HCT116 (cell line): ENCODE measurements around the gene IFT122. TPM values are rescaled to one million over a fixed set of nuclear protein-coding genes. Genes with fewer than 3 reads are reported as not detected.

Experiments
- ATAC-seq: fragments of 200-7000 bp; cut with Tn5 transposase; 2 replicates; pipeline ENCODE4 v1.9.1; 2020; ENCODE audit warnings: mild to moderate bottlenecking, moderate library complexity
- BruUV-seq: library from RNA; stranded (reverse); fragments of 400-500 nt; replicated peaks from 2 replicates; lab custom pipeline; 2021; lab: Mats Ljungman, UMichigan
- CTCF ChIA-PET: fragments of 300-600 bp; sonication (Branson Sonifier 250); formaldehyde crosslinking; loops from one replicate; lab custom pipeline; 2021; ENCODE audit warnings: antibody characterized with exemption; lab: Charles Lee
- POLR2A ChIA-PET: fragments of 300-600, 350-600 bp; sonication (Branson Sonifier 250); formaldehyde crosslinking; loops from one replicate; lab custom pipeline; 2021; ENCODE audit warnings: antibody characterized with exemption; lab: Charles Lee
- RAD21 ChIA-PET, 2 experiments: fragments of 300-600 bp; sonication (Branson Sonifier 250); formaldehyde crosslinking; loops; one replicate each; lab custom pipeline; 2023; ENCODE audit warnings: low total read pairs in 2 of 2; ENCODE audit not compliant: uncharacterized antibody in 2 of 2, unreplicated experiment in 2 of 2, low non-redundant PET in 1 of 2; lab: Charles Lee
- DNase-seq: peaks from one replicate; pipeline ENCODE4 v3.0.0-alpha.2; 2010; ENCODE audit warnings: low read depth, low spot score
- H2AFZ ChIP-seq: fragments of 200-600 bp; shearing (Covaris generic), sonication (generic); 2 replicates; pipeline ENCODE4 v1.6.1; 2017; ENCODE audit warnings: low read depth, mixed run types, mixed read lengths, antibody characterized with exemption, low read length; ENCODE audit not compliant: poor library complexity, severe bottlenecking
- H3K27ac ChIP-seq: 2 replicates; pipeline ENCODE4 v1.5.1; 2012; ENCODE audit warnings: low read depth, low read length
- H3K27me3 ChIP-seq: fragments of 200-600 bp; sonication (generic); 2 replicates; pipeline ENCODE4 v1.6.1; 2016; ENCODE audit warnings: mixed run types, low read length, mixed read lengths; ENCODE audit not compliant: insufficient read depth
- H3K36me3 ChIP-seq, 2 experiments: fragments of 200-500 bp in 1 of 2; fragments of 200-600 bp in 1 of 2; sonication (Bioruptor generic) in 1 of 2; sonication (generic) in 1 of 2; 2 replicates each; pipeline versions ENCODE4 v1.5.1 to v1.6.1; 2014 to 2016; ENCODE audit warnings: low read length in 2 of 2, inconsistent platforms in 1 of 2, mixed read lengths in 1 of 2, mixed run types in 1 of 2; ENCODE audit not compliant: insufficient read depth in 2 of 2, control insufficient read depth in 1 of 2
- H3K4me1 ChIP-seq, 2 experiments: fragments of 200-600 bp in 1 of 2; sonication (generic) in 1 of 2; 2 replicates each; pipeline versions ENCODE4 v1.5.1 to v1.6.1; 2012 to 2017; ENCODE audit warnings: low read length in 2 of 2, inconsistent platforms in 1 of 2, mild to moderate bottlenecking in 1 of 2, mixed read lengths in 1 of 2, mixed run types in 1 of 2, moderate library complexity in 1 of 2; ENCODE audit not compliant: insufficient read depth in 2 of 2, control insufficient read depth in 1 of 2
- H3K4me2 ChIP-seq: fragments of 200-600 bp; sonication (generic); 2 replicates; pipeline ENCODE4 v1.6.1; 2017; ENCODE audit warnings: mixed run types, low read length, mixed read lengths
- H3K4me3 ChIP-seq, 2 experiments: fragments of 200-600 bp in 1 of 2; sonication (generic) in 1 of 2; replicated peaks in 1 of 2; 2 replicates each; pipeline ENCODE4 v1.5.1; 2011 to 2016; ENCODE audit warnings: low read length in 2 of 2, control low read depth in 1 of 2, low read depth in 1 of 2, mild to moderate bottlenecking in 1 of 2, mixed read lengths in 1 of 2, mixed run types in 1 of 2
- H3K79me2 ChIP-seq: fragments of 200-600 bp; sonication (generic); 2 replicates; pipeline ENCODE4 v1.6.1; 2017; ENCODE audit warnings: mild to moderate bottlenecking, mixed run types, low read length, moderate library complexity, mixed read lengths; ENCODE audit not compliant: insufficient read depth
- H3K9ac ChIP-seq: fragments of 200-600 bp; sonication (generic); 2 replicates; pipeline ENCODE4 v1.6.1; 2016; ENCODE audit warnings: low read length, mixed read lengths
- H3K9me2 ChIP-seq: fragments of 200-600 bp; sonication (generic), shearing (Covaris generic); 2 replicates; pipeline ENCODE4 v1.6.1; 2017; ENCODE audit warnings: mixed run types, mild to moderate bottlenecking, moderate library complexity; ENCODE audit not compliant: insufficient read depth
- H3K9me3 ChIP-seq, 2 experiments: fragments of 200-500 bp in 1 of 2; fragments of 200-600 bp in 1 of 2; sonication (Bioruptor generic) in 1 of 2; sonication (generic) in 1 of 2; 2 replicates each; pipeline ENCODE4 v1.6.1; 2014 to 2017; ENCODE audit warnings: low read length in 2 of 2, mixed read lengths in 2 of 2, inconsistent platforms in 1 of 2, low read depth in 1 of 2, mild to moderate bottlenecking in 1 of 2, mixed run types in 1 of 2, moderate library complexity in 1 of 2; ENCODE audit not compliant: control insufficient read depth in 1 of 2, insufficient read depth in 1 of 2
- H4K20me1 ChIP-seq: fragments of 200-600 bp; sonication (generic), shearing (Covaris generic); 2 replicates; pipeline ENCODE4 v1.6.1; 2017; ENCODE audit warnings: mixed run types, mild to moderate bottlenecking, moderate library complexity; ENCODE audit not compliant: insufficient read depth
- ATF3 ChIP-seq: IDR thresholded peaks from 2 replicates; pipeline ENCODE4 v1.6.1; 2012
- CEBPB ChIP-seq: IDR thresholded peaks from 2 replicates; pipeline ENCODE4 v1.6.1; 2012; ENCODE audit warnings: low read depth
- EGR1 ChIP-seq: IDR thresholded peaks from 2 replicates; pipeline ENCODE4 v1.6.1; 2012; ENCODE audit warnings: low read depth
- EZH2phosphoT487 ChIP-seq: fragments of 200-600 bp; IDR thresholded peaks from 2 replicates; pipeline ENCODE4 v1.6.1; 2018; ENCODE audit warnings: antibody characterized with exemption, borderline replicate concordance
- FOSL1 ChIP-seq: IDR thresholded peaks from 2 replicates; pipeline ENCODE4 v1.6.1; 2012; ENCODE audit warnings: low read depth
- JUND ChIP-seq: IDR thresholded peaks from 2 replicates; pipeline ENCODE4 v1.6.1; 2012
- POLR2A ChIP-seq: IDR thresholded peaks from 2 replicates; pipeline ENCODE4 v1.7.0; 2011; ENCODE audit warnings: borderline replicate concordance; ENCODE audit not compliant: insufficient read depth, insufficient read length; ENCODE audit errors: extremely low read depth
- POLR2AphosphoS5 ChIP-seq: IDR thresholded peaks from 2 replicates; pipeline ENCODE4 v1.6.1; 2011; ENCODE audit warnings: mild to moderate bottlenecking, low read depth, low read length, moderate library complexity
- RAD21 ChIP-seq: IDR thresholded peaks from 2 replicates; pipeline ENCODE4 v1.6.1; 2012; ENCODE audit warnings: low read depth, mild to moderate bottlenecking
- REST ChIP-seq: IDR thresholded peaks from 2 replicates; pipeline ENCODE4 v1.6.1; 2012; ENCODE audit warnings: low read depth
- SIN3A ChIP-seq: IDR thresholded peaks from 2 replicates; pipeline ENCODE4 v1.6.1; 2012; ENCODE audit warnings: low read depth
- SP1 ChIP-seq: IDR thresholded peaks from 2 replicates; pipeline ENCODE4 v1.6.1; 2012; ENCODE audit warnings: low read depth
- TCF7L2 ChIP-seq: IDR thresholded peaks from 2 replicates; pipeline ENCODE4 v1.7.0; 2011; ENCODE audit warnings: borderline replicate concordance, inconsistent platforms; ENCODE audit not compliant: insufficient read depth, insufficient read length; ENCODE audit errors: extremely low read depth
- YY1 ChIP-seq: IDR thresholded peaks from 2 replicates; pipeline ENCODE4 v1.6.1; 2011; ENCODE audit warnings: low read length, low read depth, moderate library complexity, mild to moderate bottlenecking; ENCODE audit not compliant: insufficient replicate concordance; ENCODE audit errors: extremely low read depth
- ZFX ChIP-seq: fragments of 450-650 bp; IDR thresholded peaks from 2 replicates; pipeline ENCODE4 v1.6.1; 2017
- ZNF274 ChIP-seq: fragments of 200-500 bp; sonication (Bioruptor generic); IDR thresholded peaks from 2 replicates; pipeline ENCODE4 v1.6.1; 2014; ENCODE audit warnings: mild to moderate bottlenecking, low read depth, low read length, inconsistent platforms
- intact Hi-C: fragments of 100-400 bp; cut with micrococcal nuclease; formaldehyde crosslinking; loops from 2 replicates; pipeline ENCODE4 v1.10.0; 2022
- total RNA-seq: library from RNA; stranded (reverse); gene quantifications from one replicate; pipeline ENCODE4 v1.2.1, GENCODE V29; 2021; ENCODE audit not compliant: unreplicated experiment
- TF ChIP-seq, protein P1 (sequence below), 3 experiments: fragments of 200-600 bp in 1 of 3; sonication (generic) in 1 of 3; IDR thresholded peaks in 2 of 3; conservative IDR thresholded peaks in 1 of 3; 2 replicates each; pipeline ENCODE4 v1.5.1; 2012 to 2017; ENCODE audit warnings: low read depth in 2 of 3, low read length in 2 of 3, antibody characterized with exemption in 1 of 3, borderline replicate concordance in 1 of 3, control low read depth in 1 of 3, mild to moderate bottlenecking in 1 of 3, mixed read lengths in 1 of 3, mixed run types in 1 of 3, moderate library complexity in 1 of 3; ENCODE audit not compliant: insufficient read depth in 1 of 3

The IFT122 gene
- total RNA-seq, 1 experiment from 2014 or later: 21.4 TPM

DNA sequence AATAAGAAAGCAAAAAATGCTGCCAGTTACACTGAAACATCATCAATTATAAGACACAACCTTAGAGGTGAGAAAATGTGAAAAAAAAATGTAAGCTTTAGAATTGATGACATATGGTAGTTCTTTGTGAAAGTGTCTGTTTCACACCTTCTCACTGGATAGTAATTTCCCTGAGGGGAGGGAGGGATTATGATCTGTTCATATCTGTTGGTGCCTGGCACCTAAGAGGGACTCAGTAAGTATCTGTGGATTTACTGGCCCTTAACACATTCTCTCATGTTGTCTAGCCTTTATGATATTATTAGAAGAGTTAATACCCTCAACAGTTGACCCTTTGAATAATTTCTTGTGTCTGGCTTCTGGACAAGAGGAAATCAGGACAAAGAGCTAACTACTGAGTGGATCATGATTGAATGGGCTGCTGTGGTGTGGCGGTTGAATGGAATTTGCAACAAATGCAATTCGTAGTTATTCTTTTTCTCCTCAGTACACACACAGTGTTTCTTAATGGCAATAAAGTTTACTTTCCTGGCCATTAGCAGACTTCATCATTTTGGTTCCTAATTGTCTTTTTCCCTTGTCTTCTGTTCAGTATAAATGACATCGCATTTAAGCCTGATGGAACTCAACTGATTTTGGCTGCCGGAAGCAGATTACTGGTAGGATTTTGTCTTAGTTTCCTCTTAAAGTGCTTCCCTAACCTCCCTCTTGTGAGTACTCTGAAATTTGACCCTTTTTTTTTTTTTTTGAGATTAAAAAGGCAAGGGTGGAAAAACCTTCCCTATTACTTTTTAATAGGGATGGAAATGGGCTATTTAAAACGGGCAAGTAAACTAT, 9.5 kb downstream of the IFT122 start:
- no peaks in the 10 kb centered on the region for H3K9me3 ChIP-seq
- no peaks in the 10 kb centered on the region for H3K4me1 ChIP-seq
- TF ChIP-seq ZNF274 (no peak), ATF3 (no peak), SP1 (no peak), EZH2phosphoT487 (no peak), POLR2AphosphoS5 (no peak), RAD21 (no peak), YY1 (no peak), SIN3A (no peak), REST (no peak), EGR1 (no peak), POLR2A (no peak), JUND (no peak), TCF7L2 (no peak), FOSL1 (no peak), ZFX (no peak), CEBPB (no peak)
- TF ChIP-seq, protein P1, sequence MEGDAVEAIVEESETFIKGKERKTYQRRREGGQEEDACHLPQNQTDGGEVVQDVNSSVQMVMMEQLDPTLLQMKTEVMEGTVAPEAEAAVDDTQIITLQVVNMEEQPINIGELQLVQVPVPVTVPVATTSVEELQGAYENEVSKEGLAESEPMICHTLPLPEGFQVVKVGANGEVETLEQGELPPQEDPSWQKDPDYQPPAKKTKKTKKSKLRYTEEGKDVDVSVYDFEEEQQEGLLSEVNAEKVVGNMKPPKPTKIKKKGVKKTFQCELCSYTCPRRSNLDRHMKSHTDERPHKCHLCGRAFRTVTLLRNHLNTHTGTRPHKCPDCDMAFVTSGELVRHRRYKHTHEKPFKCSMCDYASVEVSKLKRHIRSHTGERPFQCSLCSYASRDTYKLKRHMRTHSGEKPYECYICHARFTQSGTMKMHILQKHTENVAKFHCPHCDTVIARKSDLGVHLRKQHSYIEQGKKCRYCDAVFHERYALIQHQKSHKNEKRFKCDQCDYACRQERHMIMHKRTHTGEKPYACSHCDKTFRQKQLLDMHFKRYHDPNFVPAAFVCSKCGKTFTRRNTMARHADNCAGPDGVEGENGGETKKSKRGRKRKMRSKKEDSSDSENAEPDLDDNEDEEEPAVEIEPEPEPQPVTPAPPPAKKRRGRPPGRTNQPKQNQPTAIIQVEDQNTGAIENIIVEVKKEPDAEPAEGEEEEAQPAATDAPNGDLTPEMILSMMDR (IDR thresholded peaks at IDR 0.05 in 2 of 3, conservative IDR thresholded peaks at IDR 0.05 in 1 of 3; ENCODE audit: borderline replicate concordance in 1 of 3, insufficient read depth in 1 of 3, low read depth in 2 of 3, low read length in 2 of 3): no peak
- H3K27me3 ChIP-seq: no peaks in the 10 kb centered on the region
- 0 out of 2 replicates have a peak, but pooled peaks cover 3% of the 10 kb centered on the region for H3K79me2 ChIP-seq
- CTCF ChIA-PET: no interaction called here
- no peak for ATAC-seq
- POLR2A ChIA-PET: interaction anchor here (0.9 to 1.8 kb wide), 2 partner anchors 10 kb away, joined by 3 to 5 read pairs; partner anchors contain the start of genes IFT122 and MBD4
- no peak for DNase-seq
- BruUV-seq: no TSS peak
- H2AFZ ChIP-seq: no peak overlapping the region
- no peaks in the 10 kb centered on the region; a peak in 1 of 4 replicates for H3K36me3 ChIP-seq
- no peaks in the 10 kb centered on the region for H3K9me2 ChIP-seq
- no peaks in the 10 kb centered on the region for H4K20me1 ChIP-seq
- RAD21 ChIA-PET: no interaction called here
- no peak overlapping the region for H3K4me3 ChIP-seq
- H3K9ac ChIP-seq: no peak overlapping the region
- H3K27ac ChIP-seq: no peak overlapping the region
- intact Hi-C loops: no loop called here
- no peak overlapping the region for H3K4me2 ChIP-seq
